ENCODE results near the gene ZNF487.
A peak's percentile ranks its signal among the peaks of the same experiment; 100 is the strongest.
"Not testable (repeated sequence)": the region's sequence is repeated elsewhere in the genome, so short reads cannot be mapped to it uniquely, and the experiment has no call there.

Gene ZNF487

DNA sequence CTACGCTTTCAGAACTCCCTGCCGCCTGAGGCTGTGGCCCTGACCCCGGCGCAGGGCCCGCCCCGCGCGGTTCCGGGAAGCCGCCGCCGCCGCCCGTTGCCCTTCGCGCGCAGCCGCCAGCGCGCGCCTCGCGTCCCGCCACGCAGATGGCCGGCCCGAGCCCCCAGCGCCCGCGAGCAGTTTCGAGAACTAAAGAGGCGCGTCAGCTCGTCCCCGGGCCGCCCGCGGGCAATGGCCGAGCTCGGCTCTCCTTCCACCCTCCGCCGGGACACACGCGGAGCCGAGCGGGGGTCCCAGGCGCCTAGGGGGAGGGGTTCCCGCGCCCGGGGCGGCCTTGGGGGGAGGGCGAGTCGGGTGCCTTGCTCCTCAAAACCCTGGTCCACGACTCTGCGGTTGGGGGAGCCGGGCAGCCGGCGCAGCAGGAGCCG is 29.7 kb upstream of the ZNF487 start:
- peak; percentile 47 for DNase-seq

DNA sequence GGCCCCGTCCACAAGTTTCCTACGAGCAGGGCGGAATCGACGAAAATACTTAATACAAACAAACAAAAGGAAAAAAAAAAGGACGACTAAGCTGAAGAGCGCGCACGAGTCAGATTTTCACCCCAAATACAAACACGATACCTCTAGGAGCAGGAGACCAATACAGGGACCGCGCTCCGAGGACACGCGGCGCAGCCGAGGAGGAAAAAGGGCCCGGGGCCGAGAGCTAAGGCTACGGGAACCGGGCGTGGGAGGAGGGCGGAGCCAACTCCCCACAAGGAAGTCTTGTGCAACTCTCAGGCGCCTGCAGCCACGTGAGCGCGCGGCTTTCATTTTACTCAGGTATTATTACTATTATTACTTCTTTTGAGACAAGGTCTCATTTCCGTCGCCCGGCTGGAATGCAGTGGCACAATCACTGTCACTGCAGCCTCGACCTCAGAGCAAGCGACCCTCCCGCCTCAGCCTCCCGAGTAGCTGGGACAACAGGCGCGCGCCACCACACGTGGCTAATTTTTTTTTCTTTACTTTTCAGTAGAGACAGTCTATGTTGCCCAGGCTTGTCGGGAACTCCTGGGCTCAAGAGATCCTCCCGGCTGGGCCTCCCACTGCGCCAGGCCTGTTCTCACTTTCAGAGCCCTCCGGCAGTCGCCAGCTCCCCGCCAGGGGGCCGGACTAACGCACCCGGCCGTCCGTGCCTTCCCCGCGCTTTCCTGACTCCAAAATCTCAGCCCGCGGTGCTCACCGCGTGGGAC is 29.2 kb upstream of the ZNF487 start:
- DNase-seq, result peak; percentile 80

DNA sequence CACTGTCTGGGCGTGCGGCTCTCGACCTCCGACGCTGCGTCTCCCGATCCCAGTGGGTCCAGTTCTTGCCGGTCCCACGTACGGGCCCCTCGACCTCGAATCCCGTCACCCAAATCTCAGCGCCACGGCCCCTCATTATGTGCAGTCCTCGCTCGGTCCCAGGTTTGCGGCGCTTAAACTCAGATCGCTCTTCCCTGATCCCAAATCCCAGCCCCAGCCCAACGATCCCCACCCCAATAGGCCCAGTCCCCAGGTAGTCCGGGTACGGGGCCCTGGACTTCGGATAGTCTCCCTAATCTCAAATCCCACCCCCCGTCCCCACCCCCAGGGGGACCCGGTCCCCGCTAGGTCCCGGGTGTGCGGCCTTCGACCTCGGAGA is 28.6 kb upstream of the ZNF487 start:
- no peak for DNase-seq

DNA sequence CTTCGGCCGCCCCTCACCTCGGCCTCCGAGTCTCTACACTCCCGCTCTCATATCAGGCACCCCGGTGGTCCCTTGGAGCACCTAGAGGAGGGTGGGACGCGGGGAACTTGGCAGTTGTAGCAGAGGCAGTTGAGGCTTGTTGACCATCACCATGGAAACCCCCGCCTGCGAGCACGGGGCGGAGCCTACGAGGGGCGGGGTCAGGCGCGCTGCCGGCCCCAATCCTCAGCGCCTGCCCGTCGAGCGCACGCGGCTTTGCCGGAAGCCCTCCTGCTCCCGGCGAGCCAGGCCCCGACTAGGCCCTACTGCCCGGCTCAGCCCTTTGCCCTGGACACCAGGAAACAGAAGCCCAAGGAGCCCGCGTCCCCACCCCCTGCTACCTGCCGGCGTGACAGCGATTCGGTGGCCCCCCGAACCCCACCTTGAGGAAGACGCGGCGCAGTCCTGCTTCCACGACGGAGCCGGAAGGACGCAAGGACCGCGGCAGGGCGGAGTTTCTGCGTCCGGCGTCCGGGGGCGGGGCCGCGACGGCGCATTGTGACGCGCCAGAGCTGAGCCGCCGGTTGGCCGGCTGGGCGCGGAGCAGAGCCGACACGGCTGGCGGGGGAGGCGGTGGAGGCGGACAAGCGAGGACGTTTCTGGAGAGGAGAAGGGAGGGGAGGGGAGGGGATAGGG is 28.1 kb upstream of the ZNF487 start, which contains the start of gene HNRNPF:
HNRNPF (minus strand) TSS at position 477 of the 675 bp plus-strand sequence. CDS start 21,302 bp downstream, outside the sequence.
- DNase-seq, result peak; percentile 96

DNA sequence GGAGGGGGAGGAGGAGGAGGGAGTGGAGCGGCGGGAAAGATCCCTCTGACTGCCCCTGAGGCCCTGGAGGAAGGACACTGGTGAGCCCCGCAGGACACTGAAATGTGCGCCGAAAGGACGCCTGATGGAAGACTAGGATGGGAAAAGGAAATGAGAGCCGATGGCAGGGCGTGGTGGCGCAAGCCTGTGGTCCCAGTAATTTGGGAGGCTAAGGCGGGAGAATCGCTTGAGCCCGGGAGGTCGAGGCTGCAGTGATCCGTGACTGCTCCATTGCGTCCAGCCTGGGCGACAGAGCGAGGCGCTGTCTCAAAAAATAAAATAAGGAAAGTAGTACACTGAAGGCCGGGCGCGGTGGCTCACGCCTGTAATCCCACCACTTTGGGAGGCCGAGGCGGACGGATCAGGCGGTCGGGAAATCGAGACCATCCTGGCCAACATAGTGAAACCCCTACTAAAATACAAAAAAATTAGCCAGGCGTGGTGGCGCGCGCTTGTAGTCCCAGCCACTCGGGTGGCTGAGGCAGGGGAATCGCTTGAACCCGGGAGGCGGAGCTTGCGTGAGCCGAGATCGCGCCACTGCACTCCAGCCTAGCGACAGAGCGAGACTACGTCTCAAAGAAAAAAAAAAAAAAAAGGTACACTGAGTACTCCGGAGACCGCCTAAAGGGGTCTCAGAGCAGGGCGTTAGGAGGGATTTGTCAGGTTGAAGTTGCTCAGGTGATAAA is 27.4 kb upstream of the ZNF487 start:
- DNase-seq, result peak; percentile 71

DNA sequence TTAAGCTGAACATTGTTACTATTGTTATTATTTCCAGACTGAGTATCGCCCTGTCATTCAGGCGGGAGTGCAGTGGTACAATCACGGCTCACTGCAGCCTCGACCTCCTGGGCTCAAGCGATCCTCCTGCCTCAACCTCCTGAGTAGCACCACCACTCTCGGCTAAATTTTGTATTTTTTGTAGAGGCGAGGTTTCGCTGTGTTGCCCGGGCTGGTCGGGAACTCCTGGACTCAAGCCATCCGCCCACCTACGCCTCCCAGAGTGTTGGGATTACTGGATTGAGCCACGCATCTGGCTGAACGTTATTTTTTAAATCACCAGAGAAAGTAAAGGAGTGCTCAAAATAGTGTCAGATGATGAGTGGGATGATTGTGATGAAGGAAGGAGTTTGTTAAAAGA is 26.6 kb upstream of the ZNF487 start:
- no peak for DNase-seq

DNA sequence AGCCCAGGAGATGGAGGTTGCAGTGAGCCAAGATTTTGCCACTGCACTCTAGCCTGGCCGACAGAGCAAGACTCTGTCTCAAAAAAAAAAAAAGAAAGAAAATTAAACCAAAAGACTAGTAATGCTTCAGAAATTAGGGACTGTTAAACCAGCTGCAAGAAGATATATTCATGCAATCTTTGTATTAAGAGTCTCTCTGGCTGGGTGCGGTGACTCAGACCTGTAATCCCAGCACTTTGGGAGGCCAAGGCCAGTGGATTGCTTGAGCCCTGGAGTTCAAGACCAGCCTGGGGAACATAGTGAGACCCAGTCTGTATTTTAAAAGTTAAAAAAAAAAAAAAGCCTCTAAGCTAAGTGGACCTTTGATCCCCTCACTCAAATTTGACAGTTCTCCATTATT is 25.4 kb upstream of the ZNF487 start:
- DNase-seq, result no peak

DNA sequence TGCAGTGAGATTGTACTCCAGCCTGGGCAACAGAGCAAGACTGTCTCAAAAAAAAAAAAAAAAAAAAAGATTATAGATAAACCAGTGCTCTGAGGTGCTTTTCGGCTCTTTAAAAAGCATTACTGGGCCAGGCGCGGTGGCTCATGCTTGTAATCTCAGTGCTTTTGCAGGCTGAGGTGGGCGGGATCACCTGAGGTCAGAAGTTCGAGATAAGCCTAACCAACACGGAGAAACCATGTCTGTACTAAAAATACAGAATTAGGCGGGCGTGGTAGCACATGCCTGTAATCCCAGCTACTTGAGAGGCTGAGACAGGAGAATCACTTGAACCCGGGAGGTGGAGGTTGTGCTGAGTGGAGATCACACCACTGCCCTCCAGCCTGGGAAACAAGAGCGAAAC is 21.4 kb upstream of the ZNF487 start:
- DNase-seq, result no peak

DNA sequence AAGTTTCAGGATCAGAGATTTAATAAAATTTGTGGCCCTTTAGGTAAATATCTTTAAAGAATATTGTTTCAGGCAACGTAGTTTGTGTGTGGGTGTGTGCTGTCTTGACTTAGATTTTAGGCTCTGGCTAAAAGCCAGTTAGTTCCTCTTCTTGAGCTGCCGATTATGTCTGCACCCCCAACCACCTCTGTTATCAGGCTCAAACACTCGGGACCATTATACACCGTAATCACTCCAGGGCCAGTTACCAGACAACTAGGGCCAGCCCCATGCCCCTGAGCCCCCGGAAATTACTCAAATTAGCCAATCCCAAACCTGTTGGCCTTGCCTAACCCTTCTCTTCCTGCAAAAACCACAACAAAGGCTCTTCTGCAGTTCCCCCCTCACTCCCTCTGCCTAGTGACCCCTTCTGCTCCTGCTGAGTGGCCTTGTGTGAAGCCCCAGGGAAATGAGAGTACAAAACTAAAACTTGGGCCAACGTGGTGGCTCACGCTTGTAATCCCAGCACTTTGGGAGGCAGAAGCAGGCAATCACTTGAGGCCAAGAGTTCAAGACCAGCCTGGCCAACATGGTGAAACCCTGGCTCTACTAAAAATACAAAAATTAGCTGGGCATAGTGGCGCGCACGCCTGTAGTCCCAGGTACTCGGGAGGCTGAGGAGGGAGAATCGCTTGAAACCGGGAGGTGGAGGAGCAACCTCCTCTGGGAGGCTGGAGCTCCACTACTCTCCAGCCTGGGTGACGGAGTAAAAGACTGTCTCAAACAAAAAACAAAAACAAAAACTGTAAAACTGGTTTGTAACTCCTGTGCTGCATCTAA is 18.8 kb upstream of the ZNF487 start:
- peak; percentile 50 for DNase-seq

DNA sequence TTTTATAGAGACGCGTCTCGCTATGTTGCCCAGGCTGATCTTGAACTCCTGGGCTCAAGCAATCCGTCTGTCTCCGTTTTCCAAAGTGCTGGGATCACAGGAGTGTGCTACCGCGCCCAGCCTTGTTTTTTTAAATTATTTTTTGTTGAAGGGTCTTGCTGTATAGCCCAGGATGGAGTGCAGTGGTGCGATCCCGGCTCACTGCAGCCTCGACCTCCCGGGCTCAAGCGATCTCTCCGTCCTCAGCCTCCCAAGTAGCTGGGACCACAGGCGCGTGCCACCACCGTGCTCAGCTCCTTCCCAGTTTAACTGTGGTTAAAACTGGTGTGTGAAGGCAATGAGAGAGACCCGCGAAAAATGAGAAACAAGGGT is 16.9 kb upstream of the ZNF487 start:
- no peak for DNase-seq

DNA sequence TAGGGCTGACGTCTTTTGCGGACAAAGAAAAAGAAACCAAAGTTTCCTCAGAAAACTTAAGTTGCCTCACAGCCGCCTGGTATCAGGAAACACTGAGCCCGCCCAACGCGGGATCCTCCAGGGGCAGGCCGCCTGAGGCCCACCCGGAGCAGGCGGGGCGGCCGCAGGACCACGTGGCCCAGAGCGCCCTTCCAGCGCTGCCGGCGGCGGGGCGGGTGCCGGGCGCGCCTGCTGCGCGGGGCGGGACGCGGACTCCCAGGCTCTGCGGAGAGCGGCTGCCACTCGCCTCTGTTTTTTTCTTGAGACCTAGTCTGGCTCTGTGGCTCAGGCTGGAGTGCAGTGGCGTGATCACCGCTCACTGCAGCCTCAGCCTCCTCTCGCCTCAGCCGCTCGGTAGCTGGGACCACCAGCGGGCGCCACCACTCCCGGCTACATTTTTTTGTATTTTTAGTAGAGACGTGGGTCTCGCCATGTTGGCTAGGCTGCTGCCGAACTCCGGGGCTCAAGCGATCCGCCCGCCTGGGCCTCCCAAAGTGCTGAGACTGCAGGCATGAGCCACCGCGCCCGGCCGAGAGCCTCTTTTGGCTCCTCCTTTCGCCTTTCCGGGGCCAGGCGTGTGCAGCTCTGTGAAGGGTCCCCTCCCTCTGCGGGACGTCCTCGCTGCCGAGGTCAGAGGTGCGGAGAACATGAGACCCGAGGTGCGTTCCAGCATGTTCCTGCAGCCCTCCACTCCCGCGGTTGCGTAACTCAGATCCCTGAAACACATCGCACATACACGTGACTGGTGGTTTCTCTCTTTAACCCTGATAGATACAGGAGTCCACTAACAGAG is 16.3 kb upstream of the ZNF487 start:
- DNase-seq, result peak; percentile 88

DNA sequence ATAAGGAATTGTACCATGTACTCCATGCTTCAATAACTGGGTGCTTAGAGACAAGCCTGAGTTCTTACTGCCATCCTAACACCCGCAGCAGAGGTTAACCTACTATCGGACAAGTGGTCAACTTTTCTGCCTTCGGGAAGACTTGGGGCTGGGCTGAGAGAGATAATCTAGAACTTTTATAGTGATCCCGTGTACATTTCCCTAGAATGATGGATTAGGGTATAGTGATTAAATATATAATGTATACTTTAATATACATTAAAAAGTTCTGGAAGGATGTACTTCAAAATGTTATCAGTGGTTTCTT is 15.8 kb upstream of the ZNF487 start:
- no peak for DNase-seq

DNA sequence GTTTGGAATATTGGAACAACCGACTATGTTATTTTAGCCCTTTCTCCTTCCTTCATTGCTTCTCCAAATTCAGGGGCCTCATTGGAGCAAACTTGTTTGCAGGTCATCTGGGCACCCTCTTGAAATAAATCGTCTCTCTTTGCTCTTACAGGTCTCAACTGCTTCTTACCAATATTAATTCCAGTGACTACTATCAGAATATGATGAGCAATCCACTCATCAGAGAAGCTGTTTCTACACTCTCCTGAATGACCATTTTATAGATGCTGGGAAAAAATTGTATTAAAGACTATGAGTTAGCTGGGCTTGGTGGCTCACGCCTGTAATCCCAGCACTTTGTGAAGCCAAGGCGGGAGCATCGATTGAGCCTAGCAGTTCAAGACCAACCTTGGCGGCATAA is 15.4 kb upstream of the ZNF487 start:
- DNase-seq, result no peak

DNA sequence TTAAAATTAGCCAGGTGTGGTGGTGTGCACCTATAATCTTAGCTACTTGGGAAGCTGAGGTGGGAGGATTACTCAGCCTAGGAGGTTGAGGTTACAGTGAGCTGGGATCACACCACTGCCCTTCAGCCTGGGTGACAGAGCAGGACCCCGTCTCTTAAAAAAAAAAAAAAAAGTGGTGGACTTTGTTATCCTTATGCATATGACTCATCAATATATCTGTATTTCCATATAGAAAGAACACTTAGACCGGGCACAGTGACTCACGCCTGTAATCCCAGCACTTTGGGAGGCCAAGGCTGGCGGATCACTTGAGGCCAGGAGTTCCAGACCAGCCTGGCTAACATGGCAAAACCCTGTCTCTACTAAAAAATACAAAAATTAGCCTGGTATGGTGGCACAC is 15.0 kb upstream of the ZNF487 start:
- not testable (repeated sequence) for DNase-seq

DNA sequence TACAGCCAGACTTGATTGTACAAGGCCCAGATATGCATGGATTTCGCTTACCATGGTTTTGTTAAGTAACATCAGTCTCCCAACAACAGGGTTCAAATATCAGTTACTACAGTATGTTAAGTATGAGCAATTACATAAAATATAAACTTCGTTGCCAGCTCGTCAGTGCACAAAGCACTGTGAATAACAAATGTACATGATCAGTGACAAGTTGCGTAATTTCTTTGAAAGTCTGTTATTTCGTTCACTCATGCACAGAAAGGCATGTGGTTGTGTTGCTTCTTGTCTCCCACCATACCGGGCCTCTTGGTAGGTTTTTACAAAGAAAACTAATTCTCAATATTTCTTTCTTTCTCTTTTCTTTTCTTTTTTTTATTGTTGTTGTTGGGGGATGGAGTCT is 12.5 kb upstream of the ZNF487 start:
- DNase-seq, result no peak

DNA sequence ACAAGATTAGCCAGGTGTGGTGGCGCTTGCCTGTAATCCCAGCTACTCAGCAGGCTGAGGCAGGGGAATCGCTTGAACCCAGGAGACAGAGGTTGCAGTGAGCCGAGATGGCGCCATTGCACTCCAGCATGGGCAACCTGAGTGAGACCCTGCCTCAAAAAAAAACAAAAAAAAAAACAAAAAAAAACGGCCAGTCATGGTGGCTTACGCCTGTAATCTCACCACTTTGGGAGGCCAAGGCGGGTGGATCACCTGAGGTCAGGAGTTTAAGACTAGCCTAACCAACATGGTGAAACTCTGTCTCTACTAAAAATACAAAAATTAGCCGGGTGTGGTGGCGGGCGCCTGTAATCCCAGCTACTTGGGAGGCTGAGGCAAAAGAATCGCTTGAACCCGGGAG is 10.4 kb upstream of the ZNF487 start:
- DNase-seq, result not testable (repeated sequence)

DNA sequence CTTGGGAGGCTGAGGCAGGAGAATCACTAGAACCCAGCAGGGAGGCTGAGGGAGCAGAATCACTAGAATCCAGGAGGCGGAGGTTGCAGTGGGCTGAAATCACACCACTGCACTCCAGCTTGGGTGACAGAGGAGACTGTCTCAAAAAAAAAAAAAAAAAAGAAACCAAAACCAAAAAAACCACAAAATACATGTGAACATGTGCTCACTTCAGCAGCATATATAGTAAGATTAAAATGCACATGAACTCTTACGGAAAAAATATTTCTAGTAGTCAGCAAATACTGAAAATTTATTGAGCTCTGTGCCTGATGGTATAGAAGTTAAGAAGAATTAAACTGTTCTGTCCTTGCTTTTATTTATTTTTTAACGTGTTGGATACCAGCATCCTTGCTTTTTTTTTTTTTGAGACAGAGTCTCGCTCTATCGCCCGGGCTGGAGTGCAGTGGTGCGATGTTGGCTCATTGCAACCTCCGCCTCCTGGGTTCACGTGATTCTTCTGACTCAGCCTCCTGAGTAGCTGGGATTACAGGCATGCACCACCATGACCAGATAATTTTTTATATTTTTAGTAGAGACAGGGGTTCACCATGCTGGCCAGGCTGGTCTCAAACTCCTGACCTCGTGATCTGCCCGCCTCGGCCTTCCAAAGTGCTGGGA is 9.6 kb upstream of the ZNF487 start:
- DNase-seq, result peak; percentile 52

DNA sequence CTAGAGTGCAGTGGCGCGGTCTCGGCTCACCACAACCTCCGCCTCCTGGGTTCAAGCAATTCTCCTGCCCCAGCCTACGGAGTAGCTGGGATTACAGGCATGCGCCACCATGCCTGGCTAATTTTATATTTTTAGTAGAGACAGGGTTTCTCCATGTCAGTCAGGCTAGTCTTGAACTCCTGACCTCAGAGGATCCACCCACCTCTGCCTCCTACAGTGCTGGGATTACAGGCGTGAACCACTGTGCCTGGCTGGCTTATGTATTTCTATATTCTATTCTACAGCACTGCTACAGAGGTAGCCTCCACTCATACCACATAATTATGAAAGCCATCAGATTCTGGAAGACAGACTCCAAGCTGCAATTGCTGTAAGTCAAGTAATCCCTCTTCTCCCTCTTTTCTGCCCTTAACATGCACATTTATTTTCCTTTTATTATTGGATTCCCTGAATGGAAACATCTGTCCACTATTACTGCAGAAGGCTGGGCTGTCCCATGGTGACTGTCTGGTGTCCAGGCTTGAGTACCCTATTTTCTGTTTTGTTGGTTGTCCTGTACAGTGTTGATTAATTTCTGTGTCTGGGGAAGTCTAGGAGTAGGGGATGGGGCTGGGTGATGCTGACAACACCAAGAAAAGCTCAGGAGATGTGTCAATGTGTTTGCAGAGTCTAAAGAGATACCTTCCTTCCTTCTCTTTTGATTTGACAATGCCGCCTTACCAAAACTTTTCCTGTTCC is 5.8 kb upstream of the ZNF487 start:
- DNase-seq, result no peak

DNA sequence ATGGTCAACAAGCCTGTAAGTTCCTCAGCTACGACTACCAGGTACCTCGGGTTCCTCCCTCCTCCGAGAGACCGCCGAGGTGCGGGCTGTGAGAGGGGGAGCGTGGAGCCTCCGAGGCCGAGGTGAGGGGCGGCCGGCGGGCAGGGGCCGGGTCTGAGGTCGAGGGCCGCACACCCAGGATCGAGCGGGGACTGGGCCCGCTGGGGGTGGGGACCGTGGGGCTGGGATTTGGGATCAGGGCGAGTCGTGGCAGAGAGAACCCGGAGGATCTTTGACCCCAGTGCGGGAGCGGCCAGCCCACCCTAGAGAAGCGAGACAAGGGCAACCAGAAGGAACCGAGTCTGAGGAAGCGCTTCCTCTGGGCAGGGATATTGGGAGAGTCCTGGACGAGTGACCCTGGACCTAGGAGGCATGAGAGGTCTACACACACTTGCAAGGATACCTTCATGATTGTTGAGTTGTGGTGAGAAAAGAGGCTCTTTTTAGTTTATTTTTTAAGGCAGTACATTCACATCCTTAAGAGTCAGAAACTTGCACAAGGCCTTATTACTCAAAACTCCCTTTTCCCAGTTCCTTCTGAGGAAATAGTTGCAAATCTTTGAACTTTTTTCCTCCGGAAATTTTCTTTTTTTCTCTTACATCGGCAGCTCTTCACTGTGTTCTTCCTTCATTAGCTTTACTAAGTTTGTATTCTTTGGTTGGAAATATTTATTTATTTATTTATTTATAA is 395 bp downstream of the ZNF487 start:
- DNase-seq, result no peak

DNA sequence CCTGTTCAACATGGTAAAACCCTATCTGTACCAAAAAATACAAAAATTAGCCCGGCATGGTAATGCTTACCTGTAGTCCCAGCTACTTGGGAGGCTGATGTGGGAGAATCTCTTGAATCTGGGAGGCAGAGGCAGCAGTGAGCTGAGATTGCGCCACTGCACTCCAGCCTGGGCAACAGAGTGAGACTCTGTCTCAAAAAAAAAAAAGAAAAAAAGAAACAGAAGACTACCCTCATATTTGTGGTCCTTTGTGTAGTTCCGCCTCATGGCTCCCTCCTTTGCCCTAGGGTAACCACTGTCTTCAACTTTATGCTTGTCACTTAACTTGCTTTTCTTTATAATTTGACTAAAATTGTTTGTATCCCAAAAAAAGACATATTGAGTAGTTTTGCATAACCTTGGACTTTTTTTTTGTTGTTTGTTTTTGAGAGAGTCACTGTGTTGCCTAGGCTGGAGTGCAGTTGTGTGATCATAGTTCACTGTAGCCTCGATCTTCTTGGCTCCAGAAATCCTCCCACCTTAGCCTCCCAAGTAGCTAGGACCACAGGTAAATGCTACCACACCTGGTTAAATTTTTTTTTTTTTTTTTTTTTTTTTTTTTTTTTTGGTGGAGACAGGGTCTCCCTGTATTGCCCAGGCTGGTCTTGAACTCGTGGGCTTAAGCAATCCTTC is 3.7 kb downstream of the ZNF487 start:
- DNase-seq, result no peak

Data from central memory CD4-positive, alpha-beta T cell (primary cell).